HG03103 (cell line): ENCODE results near the gene DNAJC13.
"Not testable (repeated sequence)": the region's sequence is repeated elsewhere in the genome, so short reads cannot be mapped to it uniquely, and the experiment has no call there.

Experiments
- ATAC-seq: cut with Tn5 transposase; IDR thresholded peaks from one replicate; pipeline ENCODE4 v1.9.1; 2021; ENCODE audit warnings: low read depth; ENCODE audit not compliant: unreplicated experiment

The DNAJC13 gene

GRCh38 chr3:132538072-132538471 lies 120.8 kb downstream of the DNAJC13 start:
- no peak for ATAC-seq

GRCh38 chr3:132539681-132540080 lies 122.4 kb downstream of the DNAJC13 start:
- no peak for ATAC-seq

- ATAC-seq, result no peak
Measured at GRCh38 chr3:132542577-132542976, 125.3 kb downstream of the DNAJC13 start.

- no peak for ATAC-seq
Measured at GRCh38 chr3:132543011-132543739, 125.9 kb downstream of the DNAJC13 start.

GRCh38 chr3:132544130-132544529 lies 126.8 kb downstream of the DNAJC13 start:
- no peak for ATAC-seq

GRCh38 chr3:132545471-132545870 lies 128.2 kb downstream of the DNAJC13 start:
- ATAC-seq, result no peak

- ATAC-seq, result no peak
Measured at GRCh38 chr3:132549169-132549568, 131.9 kb downstream of the DNAJC13 start.

GRCh38 chr3:132549890-132550578 lies 132.7 kb downstream of the DNAJC13 start:
- ATAC-seq, result peak; percentile 69

- ATAC-seq, result no peak
Measured at GRCh38 chr3:132550579-132551305, 133.4 kb downstream of the DNAJC13 start.

GRCh38 chr3:132553826-132554225 lies 136.5 kb downstream of the DNAJC13 start:
- ATAC-seq, result no peak

- no peak for ATAC-seq
Measured at GRCh38 chr3:132554437-132554836, 137.1 kb downstream of the DNAJC13 start.

- ATAC-seq, result no peak
Measured at GRCh38 chr3:132555306-132556035, 138.2 kb downstream of the DNAJC13 start.

- not testable (repeated sequence) for ATAC-seq
Measured at GRCh38 chr3:132556036-132556386, 138.7 kb downstream of the DNAJC13 start.

- no peak for ATAC-seq
Measured at GRCh38 chr3:132556508-132557159, 139.3 kb downstream of the DNAJC13 start.

GRCh38 chr3:132561003-132561402 lies 143.7 kb downstream of the DNAJC13 start:
- ATAC-seq, result no peak

- no peak for ATAC-seq
Measured at GRCh38 chr3:132563420-132564069, 146.2 kb downstream of the DNAJC13 start.

GRCh38 chr3:132564070-132564465 lies 146.8 kb downstream of the DNAJC13 start:
- no peak for ATAC-seq

- no peak for ATAC-seq
Measured at GRCh38 chr3:132568422-132568821, 151.1 kb downstream of the DNAJC13 start.

- no peak for ATAC-seq
Measured at GRCh38 chr3:132569153-132569552, 151.9 kb downstream of the DNAJC13 start.

- no peak for ATAC-seq
Measured at GRCh38 chr3:132569580-132569979, 152.3 kb downstream of the DNAJC13 start.
